H1 (cell line): ENCODE measurements around the gene MCUB. TPM values are rescaled to one million over a fixed set of nuclear protein-coding genes. Genes with fewer than 3 reads are reported as not detected.

Source experiments
- BACH1 ChIP-seq: IDR thresholded peaks from 2 replicates; pipeline ENCODE4 v1.6.1; 2012; ENCODE audit warnings: low read length, improper control_type of control experiment
- HDAC6 ChIP-seq: IDR thresholded peaks from one replicate; pipeline ENCODE4 v1.7.1; 2012; ENCODE audit warnings: low read depth, mild to moderate bottlenecking, inconsistent platforms, low read length, moderate library complexity
- MAFK ChIP-seq: IDR thresholded peaks from 2 replicates; pipeline ENCODE4 v1.6.1; 2012; ENCODE audit warnings: low read depth, mild to moderate bottlenecking, improper control_type of control experiment, low read length
- NRF1 ChIP-seq: IDR thresholded peaks from 2 replicates; pipeline ENCODE4 v1.6.1; 2011; ENCODE audit warnings: mild to moderate bottlenecking, low read depth, low read length, improper control_type of control experiment
- SP1 ChIP-seq: IDR thresholded peaks from 2 replicates; pipeline ENCODE4 v1.6.1; 2011; ENCODE audit warnings: low read depth, low read length
- polyA plus RNA-seq, 7 experiments: library from polyadenylated mRNA; depleted of rRNA in 3 of 7; stranded (reverse) in 5 of 7; unstranded in 2 of 7; fragments of >200 nt in 5 of 7; fragments of 200-250 nt in 2 of 7; gene quantifications; 1 replicate in 5 of 7; 2 replicates in 1 of 7; 4 replicates in 1 of 7; pipeline versions ENCODE4 v1.2.1 to v1.2.3, GENCODE V29; 2011 to 2013; ENCODE audit warnings: missing spikeins in 2 of 7, mixed read lengths in 2 of 7
- total RNA-seq: library from RNA; stranded (reverse); fragmentation: NEBNext Ultra II Directional; extraction: Animal tissue kit (Norgen Biotek cat#: 25700); gene quantifications from 2 replicates; pipeline ENCODE4 v1.2.1, GENCODE V29; 2021

MCUB gene
- total and polyA plus RNA-seq, 2 of the 8 experiments (the other 6 are each of a cell fraction or from before 2014, with no cell fraction given): 15.2 to 19.4 TPM

- TF ChIP-seq SP1 (no peak), NRF1 (no peak), MAFK (no peak), HDAC6 (no peak), BACH1 (no peak)
Observed at GRCh38 chr4:109562457-109563239, 2.6 kb downstream of the MCUB start (continued).
